Activated T-helper 1 cell treated with anti-CD3 and anti-CD28 coated beads, Interleukin-2, amount 50 U/mL, for 16 hours (primary cell): ENCODE data around the gene SLC43A3.

Source experiments
- DNase-seq, 2 donors: peaks; one replicate each; pipeline ENCODE4 v3.0.0-alpha.2; 2020; ENCODE audit warnings: low read depth in 1 of 2, low spot score in 1 of 2

The SLC43A3 gene

DNA sequence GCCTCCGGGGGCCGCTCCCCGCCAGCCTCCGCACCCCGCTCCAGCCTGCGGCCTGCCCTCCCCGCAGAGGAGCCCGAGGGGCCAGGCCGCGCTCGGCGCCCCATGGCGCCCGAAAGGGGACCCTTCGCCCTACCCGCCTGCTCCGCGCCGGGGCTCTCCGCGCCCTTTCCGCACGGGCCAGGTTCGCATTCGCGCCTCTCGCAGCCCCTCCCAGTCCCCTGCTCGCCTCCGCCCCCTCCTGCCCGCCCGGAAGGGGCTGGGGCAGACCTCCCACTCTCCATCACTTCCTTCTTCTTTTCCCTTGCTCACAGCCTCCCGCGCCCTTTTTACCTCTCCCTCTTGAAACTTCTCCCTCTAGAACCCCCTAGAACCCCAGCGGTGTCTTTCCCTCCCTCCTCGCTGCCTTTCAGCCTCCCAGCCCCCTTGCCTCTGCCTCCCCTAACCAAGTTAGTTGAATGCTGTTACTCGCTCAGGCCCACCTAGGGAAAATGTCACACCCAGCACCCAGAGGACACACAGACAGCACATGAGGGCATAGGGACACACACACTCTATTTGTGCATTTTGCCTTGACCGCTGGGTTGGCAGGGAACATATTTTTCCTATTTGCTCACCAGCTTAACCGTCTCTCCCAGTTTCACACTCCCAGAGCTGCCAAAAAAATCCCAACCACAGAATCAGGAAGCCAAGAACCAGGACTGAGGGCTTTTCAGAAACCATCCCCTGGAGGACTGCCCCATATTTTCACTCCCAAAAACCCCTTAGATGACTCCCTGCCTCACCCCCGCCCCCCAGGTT, at the start of gene SLC43A3:
SLC43A3 (minus strand) TSS at position 193 of the 798 bp plus-strand sequence. CDS start 949 bp downstream, outside the sequence.
- peak; percentile 17 to 65 for DNase-seq

- DNase-seq, result no peak
These were observed 49.3 kb upstream of the SLC43A3 start for GRCh38 chr11:57476047-57476756.

- no peak for DNase-seq
These were observed 48.7 kb upstream of the SLC43A3 start for GRCh38 chr11:57475671-57476046.

GRCh38 chr11:57475191-57475590, 48.3 kb upstream of the SLC43A3 start:
- DNase-seq, result no peak

- DNase-seq, result no peak
These were observed 47.8 kb upstream of the SLC43A3 start for GRCh38 chr11:57474803-57475115.

DNA sequence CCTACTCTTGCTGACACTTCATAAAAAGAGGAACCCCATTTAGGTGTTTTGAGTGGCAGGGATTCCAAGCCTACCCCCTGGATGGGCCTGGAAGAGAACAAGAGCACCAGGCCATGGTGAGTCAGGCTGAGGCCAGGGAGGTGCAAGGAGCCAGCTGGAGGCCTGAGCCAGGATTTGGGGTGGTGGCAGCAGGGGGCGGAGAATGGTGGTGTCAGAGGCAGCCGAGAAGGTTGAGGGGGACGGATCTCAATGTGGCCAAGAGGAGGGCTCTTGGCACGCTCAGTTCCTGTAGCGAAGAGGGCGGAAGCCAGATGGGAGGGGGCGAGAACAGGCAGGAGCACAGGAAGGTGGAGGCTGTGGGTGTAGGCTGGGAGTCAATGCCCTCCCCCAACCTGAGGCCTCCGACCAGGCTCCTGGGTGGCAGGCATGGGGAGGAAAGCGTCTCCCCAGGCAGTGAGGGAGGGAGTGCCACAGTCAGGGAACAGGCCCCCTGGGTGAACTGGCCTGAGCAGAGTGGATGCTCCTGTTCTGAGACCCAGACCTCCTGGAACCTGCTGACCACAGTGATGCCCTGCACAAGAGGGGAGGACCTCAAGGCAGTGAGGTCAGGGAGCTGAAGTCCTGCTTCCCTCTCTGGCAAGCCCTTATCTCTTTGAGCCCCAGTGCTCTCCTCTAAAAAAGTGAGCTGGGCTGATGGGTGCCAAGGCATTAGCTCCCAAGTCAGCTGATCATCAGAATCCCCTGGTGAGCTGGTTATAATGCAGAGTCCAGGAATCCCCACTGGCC, 47.3 kb upstream of the SLC43A3 start:
- DNase-seq, result no peak

DNA sequence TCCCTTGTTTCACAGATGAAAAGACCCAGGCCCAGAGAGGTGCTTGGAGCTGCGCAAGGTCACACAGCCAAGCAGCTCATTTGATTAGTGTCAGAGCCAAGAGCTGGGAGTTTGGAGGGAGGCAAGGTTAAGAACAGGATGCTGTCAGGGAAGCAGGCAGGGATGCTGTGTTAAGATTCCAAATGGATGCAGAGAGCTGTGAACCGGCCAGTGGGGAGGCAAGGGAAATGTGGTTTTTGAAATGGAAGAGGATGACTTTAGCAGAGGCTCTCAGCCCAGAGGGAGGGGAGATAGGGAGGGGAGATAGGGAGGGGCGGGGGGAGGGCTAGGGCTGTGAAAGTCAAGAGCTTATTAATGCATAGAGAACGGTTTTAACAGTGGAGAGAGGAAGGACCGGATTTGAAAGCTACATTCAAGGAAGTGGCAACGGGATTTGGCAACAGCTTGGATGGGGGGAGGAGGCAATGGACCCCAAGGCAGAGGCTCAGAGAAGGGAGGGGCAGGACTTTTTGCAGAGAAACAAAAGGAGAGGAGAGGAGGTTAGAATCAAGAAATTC, 46.4 kb upstream of the SLC43A3 start:
- DNase-seq, result no peak

DNA sequence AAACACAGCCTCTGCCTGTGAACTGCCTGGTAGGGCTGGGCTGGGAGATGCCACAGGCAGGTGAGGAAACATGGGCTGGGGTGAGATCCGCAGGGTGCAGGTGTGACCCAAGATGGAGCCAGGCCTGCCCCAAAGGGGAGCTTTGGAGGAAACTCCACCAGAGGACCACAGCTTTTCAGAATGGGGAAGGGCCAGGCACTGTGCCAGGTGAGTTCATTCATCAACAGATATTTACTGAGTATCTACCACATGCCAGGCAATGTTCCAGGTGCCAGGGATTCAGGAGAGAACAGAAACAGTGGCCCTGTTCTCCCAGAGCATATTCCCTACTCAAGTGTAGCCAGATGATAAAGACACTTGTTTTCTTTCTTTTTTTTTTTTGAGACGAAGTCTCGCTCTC, 44.6 kb upstream of the SLC43A3 start:
- no peak for DNase-seq

DNA sequence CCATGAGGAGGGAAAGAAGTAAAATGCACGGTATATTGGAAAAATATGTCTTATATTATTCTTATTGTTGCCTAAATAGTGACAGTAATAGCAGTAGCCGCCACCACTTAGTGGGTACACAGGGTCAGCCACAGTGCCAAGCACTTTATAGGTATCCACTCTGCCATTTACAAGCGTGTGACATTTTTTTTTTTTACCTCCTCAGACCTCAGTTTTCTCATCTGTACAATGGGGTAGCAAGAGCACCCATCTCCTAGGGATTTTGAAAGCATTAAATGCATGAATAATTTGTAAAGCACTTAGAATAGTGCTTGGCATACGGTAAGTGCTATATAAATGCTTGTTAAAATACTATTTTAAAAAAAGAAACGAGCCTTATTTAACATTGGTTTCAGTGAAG, 42.3 kb upstream of the SLC43A3 start:
- no peak for DNase-seq

- DNase-seq, result no peak
These were observed 41.4 kb upstream of the SLC43A3 start for GRCh38 chr11:57468276-57468675.

DNA sequence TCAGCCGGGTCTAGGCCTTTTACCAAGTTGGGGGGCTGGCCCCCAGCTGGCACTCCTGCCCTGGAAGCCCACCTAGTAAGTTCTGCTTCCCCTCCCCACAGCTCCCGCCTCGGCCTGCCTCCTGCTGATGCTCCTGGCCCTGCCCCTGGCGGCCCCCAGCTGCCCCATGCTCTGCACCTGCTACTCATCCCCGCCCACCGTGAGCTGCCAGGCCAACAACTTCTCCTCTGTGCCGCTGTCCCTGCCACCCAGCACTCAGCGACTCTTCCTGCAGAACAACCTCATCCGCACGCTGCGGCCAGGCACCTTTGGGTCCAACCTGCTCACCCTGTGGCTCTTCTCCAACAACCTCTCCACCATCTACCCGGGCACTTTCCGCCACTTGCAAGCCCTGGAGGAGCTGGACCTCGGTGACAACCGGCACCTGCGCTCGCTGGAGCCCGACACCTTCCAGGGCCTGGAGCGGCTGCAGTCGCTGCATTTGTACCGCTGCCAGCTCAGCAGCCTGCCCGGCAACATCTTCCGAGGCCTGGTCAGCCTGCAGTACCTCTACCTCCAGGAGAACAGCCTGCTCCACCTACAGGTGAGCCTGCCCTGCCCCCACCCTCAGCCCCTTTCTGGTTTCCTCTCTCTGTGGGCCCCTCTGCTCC, 40.7 kb upstream of the SLC43A3 start:
- DNase-seq, result no peak

DNA sequence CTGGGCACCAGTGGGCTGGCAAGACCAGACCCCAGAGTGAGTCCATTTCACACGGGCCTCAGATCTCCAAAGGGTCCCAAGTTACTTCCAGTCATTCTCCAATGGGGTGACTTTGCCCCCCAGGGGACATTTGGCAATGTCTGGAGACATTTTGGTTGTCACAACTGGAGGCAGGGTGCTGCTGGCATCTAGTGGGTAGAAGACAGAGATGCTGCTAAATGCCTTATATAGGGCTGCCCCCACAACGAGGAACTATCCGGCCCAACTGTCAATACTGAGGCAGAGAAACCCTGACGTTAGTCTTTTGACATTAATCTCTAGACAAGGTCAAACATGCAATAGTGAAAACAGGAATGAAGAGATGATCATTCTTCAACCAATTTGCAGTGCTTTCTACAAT, 39.8 kb upstream of the SLC43A3 start:
- no peak for DNase-seq

GRCh38 chr11:57464539-57465181, 37.7 kb upstream of the SLC43A3 start:
- DNase-seq, result no peak

- DNase-seq, result no peak
These were observed 37.0 kb upstream of the SLC43A3 start for GRCh38 chr11:57463671-57464538.

GRCh38 chr11:57462597-57462996, 35.7 kb upstream of the SLC43A3 start:
- no peak for DNase-seq

DNA sequence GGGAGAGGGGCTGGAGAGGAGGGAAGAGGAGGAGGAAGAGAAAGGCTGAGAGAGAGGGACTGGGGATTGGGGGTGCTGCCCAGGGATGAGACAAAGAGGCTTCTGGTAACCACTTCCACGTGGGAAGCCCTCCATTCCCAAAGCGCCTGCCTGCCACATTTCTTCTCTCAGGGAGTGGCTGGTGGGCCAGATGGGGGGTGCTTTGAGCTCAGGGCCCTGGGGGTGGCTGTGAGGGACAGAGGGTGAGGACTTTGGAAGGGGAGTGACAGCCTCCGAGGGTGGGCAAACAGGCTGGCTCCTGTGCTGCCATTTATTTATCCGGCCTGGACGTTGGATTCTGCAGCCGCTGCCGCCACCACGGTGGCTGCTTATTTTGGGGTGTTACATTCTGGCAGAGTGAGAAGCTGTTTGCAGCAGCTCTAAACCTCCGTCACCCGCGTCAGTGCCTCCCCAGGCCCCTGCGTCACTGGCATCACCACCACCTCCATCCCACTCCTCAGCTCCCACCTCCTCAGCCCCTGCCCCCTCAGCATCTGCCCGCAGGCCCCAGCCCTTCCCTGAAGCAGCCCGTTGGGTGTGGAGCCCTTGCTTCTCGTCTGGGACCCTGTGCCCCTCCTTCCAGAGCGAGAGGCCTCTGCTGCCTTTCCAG, 35.0 kb upstream of the SLC43A3 start:
- no peak for DNase-seq

- DNase-seq, result no peak
These were observed 34.1 kb upstream of the SLC43A3 start for GRCh38 chr11:57460758-57461749.
